ENCODE data around the gene TAMM41. TPM values are rescaled to one million over a fixed set of nuclear protein-coding genes. Genes with fewer than 3 reads are reported as not detected.
A peak's percentile ranks its signal among the peaks of the same experiment; 100 is the strongest.

TAMM41 gene
- total RNA-seq, 2 donors from 2014 or later: 10.9 to 20.8 TPM

DNA sequence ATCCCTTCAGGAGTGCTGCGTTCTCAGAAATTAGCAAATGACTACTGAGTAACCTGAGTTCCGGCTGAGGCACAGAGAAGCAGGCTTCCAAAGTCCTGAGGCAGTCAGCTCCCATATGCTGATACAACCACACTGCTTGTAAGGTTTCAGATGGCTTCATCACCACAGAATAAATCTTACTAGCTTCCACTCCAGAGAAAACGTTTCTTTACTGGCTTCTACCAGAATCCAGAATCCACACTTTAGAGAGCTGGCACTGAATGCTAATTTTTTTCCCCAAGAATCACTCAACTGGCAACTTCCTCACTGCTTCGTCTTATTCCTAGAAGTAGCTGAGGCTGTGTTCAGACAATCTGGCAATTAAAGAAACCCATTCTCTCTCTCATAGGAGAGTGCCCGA lies 21.4 kb downstream of the TAMM41 start:
- H3K4me1 ChIP-seq: no peaks in the 10 kb centered on the region
- H3K4me3 ChIP-seq: no peak overlapping the region
- no peak for DNase-seq
- H3K27ac ChIP-seq: no peak overlapping the region
- H3K27me3 ChIP-seq: no peaks in the 10 kb centered on the region
- intact Hi-C loops (cut with DNase I): no loop called here
- H3K36me3 ChIP-seq (replicated peaks in 1 of 2; ENCODE audit: insufficient read depth in 1 of 2, low read depth in 2 of 2): peaks cover 0 to 14% of the 10 kb centered on the region in 2 donors
- no peaks in the 10 kb centered on the region for H3K9me3 ChIP-seq
- WGBS, 2 donors: 80 to 87% methylated on average over 5 of the region's 5 CpGs
- TF ChIP-seq POLR2A (IDR thresholded peaks at IDR 0.05): no peak
- TF ChIP-seq, protein P1, sequence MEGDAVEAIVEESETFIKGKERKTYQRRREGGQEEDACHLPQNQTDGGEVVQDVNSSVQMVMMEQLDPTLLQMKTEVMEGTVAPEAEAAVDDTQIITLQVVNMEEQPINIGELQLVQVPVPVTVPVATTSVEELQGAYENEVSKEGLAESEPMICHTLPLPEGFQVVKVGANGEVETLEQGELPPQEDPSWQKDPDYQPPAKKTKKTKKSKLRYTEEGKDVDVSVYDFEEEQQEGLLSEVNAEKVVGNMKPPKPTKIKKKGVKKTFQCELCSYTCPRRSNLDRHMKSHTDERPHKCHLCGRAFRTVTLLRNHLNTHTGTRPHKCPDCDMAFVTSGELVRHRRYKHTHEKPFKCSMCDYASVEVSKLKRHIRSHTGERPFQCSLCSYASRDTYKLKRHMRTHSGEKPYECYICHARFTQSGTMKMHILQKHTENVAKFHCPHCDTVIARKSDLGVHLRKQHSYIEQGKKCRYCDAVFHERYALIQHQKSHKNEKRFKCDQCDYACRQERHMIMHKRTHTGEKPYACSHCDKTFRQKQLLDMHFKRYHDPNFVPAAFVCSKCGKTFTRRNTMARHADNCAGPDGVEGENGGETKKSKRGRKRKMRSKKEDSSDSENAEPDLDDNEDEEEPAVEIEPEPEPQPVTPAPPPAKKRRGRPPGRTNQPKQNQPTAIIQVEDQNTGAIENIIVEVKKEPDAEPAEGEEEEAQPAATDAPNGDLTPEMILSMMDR (IDR thresholded peaks at IDR 0.05): no peak
- ATAC-seq: no peak

GRCh38 chr3:11820531-11821041 lies 26.1 kb downstream of the TAMM41 start:
- no peaks in the 10 kb centered on the region for H3K4me1 ChIP-seq
- no peaks in the 10 kb centered on the region for H3K27me3 ChIP-seq
- TF ChIP-seq, protein P1 (IDR thresholded peaks at IDR 0.05): no peak
- no peak for TF ChIP-seq POLR2A (IDR thresholded peaks at IDR 0.05)
- H3K4me3 ChIP-seq: no peak overlapping the region
- H3K36me3 ChIP-seq (replicated peaks in 1 of 2; ENCODE audit: insufficient read depth in 1 of 2, low read depth in 2 of 2): peaks cover 0 to 2% of the 10 kb centered on the region in 2 donors
- intact Hi-C loops (cut with DNase I): no loop called here
- WGBS, 2 donors: 42 to 69% methylated on average over 2 to 3 of the region's 3 CpGs
- no peak overlapping the region for H3K27ac ChIP-seq
- no peaks in the 10 kb centered on the region for H3K9me3 ChIP-seq
- ATAC-seq: no peak
- peak in 3 of 4 donors; percentile 29 to 43 (median 31) for DNase-seq

GRCh38 chr3:11819146-11819689 lies 27.5 kb downstream of the TAMM41 start:
- H3K4me1 ChIP-seq: no peaks in the 10 kb centered on the region
- DNase-seq (no peak), ATAC-seq (no peak)
- intact Hi-C loops (cut with DNase I): no loop called here
- H3K4me3 ChIP-seq: no peak overlapping the region
- no peaks in the 10 kb centered on the region for H3K9me3 ChIP-seq
- no peak overlapping the region for H3K27ac ChIP-seq
- H3K36me3 ChIP-seq (replicated peaks in 1 of 2; ENCODE audit: insufficient read depth in 1 of 2, low read depth in 2 of 2): peaks cover 0 to 2% of the 10 kb centered on the region in 2 donors
- WGBS, 2 donors: 90 to 94% methylated on average over 4 of the region's 4 CpGs
- no peaks in the 10 kb centered on the region for H3K27me3 ChIP-seq
- TF ChIP-seq POLR2A (IDR thresholded peaks at IDR 0.05): no peak
- TF ChIP-seq, protein P1 (IDR thresholded peaks at IDR 0.05): no peak

- Histone ChIP-seq H3K36me3 (replicated peaks in 1 of 2; ENCODE audit: insufficient read depth in 1 of 2, low read depth in 2 of 2) (peaks cover 0 to 2% of the 10 kb centered on the region in 2 donors), H3K4me3 (no peak overlapping the region), H3K4me1 (no peaks in the 10 kb centered on the region), H3K27ac (no peak overlapping the region), H3K9me3 (no peaks in the 10 kb centered on the region), H3K27me3 (no peaks in the 10 kb centered on the region)
- WGBS, 2 donors: 83 to 87% methylated on average over 5 of the region's 5 CpGs
- intact Hi-C loops (cut with DNase I): no loop called here
- DNase-seq (no peak), ATAC-seq (no peak)
- TF ChIP-seq, protein P1 (IDR thresholded peaks at IDR 0.05): no peak
- TF ChIP-seq POLR2A (IDR thresholded peaks at IDR 0.05): no peak
Observed at GRCh38 chr3:11818033-11818432, 28.7 kb downstream of the TAMM41 start.

DNA sequence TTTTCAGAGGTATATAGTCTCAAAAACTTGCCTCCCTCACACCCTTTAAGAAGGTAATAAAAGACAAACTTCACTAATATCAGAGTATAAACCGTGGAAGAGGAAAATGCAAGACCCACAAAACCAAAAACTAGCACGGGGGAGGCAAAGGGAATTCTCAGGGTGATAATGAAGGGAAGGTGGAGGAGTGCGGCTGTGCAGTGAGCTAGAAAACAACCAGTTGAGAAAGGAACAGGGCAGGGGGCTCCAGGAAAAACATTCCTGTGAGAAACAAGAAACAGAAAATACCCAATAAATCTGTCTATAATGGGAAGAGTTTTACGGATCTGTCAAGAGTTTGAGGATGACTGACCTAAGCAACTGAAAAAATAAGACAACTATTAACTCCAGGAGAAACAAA lies 31.6 kb downstream of the TAMM41 start:
- WGBS, 2 donors: 89 to 91% methylated on average over 4 of the region's 4 CpGs
- H3K36me3 ChIP-seq (replicated peaks in 1 of 2; ENCODE audit: insufficient read depth in 1 of 2, low read depth in 2 of 2): no peaks in the 10 kb centered on the region
- no peak overlapping the region for H3K4me3 ChIP-seq
- no peaks in the 10 kb centered on the region for H3K27me3 ChIP-seq
- intact Hi-C loops (cut with DNase I): no loop called here
- TF ChIP-seq, protein P1 (IDR thresholded peaks at IDR 0.05): no peak
- TF ChIP-seq POLR2A (IDR thresholded peaks at IDR 0.05): no peak
- H3K27ac ChIP-seq: no peak overlapping the region
- DNase-seq (no peak), ATAC-seq (no peak)
- no peaks in the 10 kb centered on the region for H3K9me3 ChIP-seq
- no peaks in the 10 kb centered on the region for H3K4me1 ChIP-seq
